Nephron (organoid): Measurements from ENCODE around the gene RAPGEF1.

Source experiments
- H3K27ac Mint-ChIP-seq, 3 experiments: 2 replicates each; pipeline ENCODE4 v1.8.0; 2020; ENCODE audit warnings: mixed read lengths in 3 of 3, mild to moderate bottlenecking in 2 of 3, moderate library complexity in 1 of 3
- H3K27me3 Mint-ChIP-seq: 2 replicates; pipeline ENCODE4 v1.8.0; 2021; ENCODE audit warnings: low read depth, mild to moderate bottlenecking, moderate library complexity, mixed read lengths
- H3K36me3 Mint-ChIP-seq: 2 replicates; pipeline ENCODE4 v1.8.0; 2020; ENCODE audit warnings: low read depth, mixed read lengths
- H3K4me1 Mint-ChIP-seq: 2 replicates; pipeline ENCODE4 v1.8.0; 2020; ENCODE audit warnings: mixed read lengths
- H3K4me3 Mint-ChIP-seq, 3 experiments: 2 replicates each; pipeline ENCODE4 v1.8.0; 2020; ENCODE audit warnings: mild to moderate bottlenecking in 3 of 3, mixed read lengths in 3 of 3, moderate library complexity in 2 of 3
- H3K9me3 Mint-ChIP-seq: 2 replicates; pipeline ENCODE4 v1.8.0; 2020; ENCODE audit warnings: mixed read lengths
- CTCF ChIP-seq, 3 experiments: fragments of 200-600 bp; sonication (generic); IDR thresholded peaks; one replicate each; pipeline ENCODE4 v1.5.0; 2021; ENCODE audit warnings: antibody characterized with exemption in 3 of 3; ENCODE audit not compliant: unreplicated experiment in 3 of 3

RAPGEF1 gene

GRCh38 chr9:131727184-131727759 lies 12.6 kb downstream of the RAPGEF1 start:
- H3K4me1 Mint-ChIP-seq: peaks cover 38% of the 10 kb centered on the region
- H3K36me3 Mint-ChIP-seq: peaks cover 15% of the 10 kb centered on the region
- no peak overlapping the region for H3K4me3 Mint-ChIP-seq
- peak overlapping the region; percentile 13 to 78 (median 56) for H3K27ac Mint-ChIP-seq
- TF ChIP-seq CTCF (IDR thresholded peaks at IDR 0.05; ENCODE audit: unreplicated experiment in 3 of 3): no peak
- no peaks in the 10 kb centered on the region for H3K27me3 Mint-ChIP-seq
- no peaks in the 10 kb centered on the region for H3K9me3 Mint-ChIP-seq

- TF ChIP-seq CTCF (IDR thresholded peaks at IDR 0.05; ENCODE audit: unreplicated experiment in 3 of 3): no peak
- Mint-ChIP-seq H3K27ac (no peak overlapping the region), H3K4me1 (peaks cover 40% of the 10 kb centered on the region), H3K4me3 (no peak overlapping the region), H3K36me3 (peaks cover 15% of the 10 kb centered on the region), H3K27me3 (no peaks in the 10 kb centered on the region), H3K9me3 (no peaks in the 10 kb centered on the region)
Measured at GRCh38 chr9:131724683-131725082, 15.2 kb downstream of the RAPGEF1 start.

GRCh38 chr9:131723632-131724031 lies 16.2 kb downstream of the RAPGEF1 start:
- Mint-ChIP-seq H3K9me3 (no peaks in the 10 kb centered on the region), H3K4me1 (peaks cover 36% of the 10 kb centered on the region)

GRCh38 chr9:131722255-131722654 lies 17.6 kb downstream of the RAPGEF1 start:
- Mint-ChIP-seq H3K9me3 (no peaks in the 10 kb centered on the region), H3K4me1 (peaks cover 22% of the 10 kb centered on the region), H3K4me3 (no peak overlapping the region), H3K36me3 (peaks cover 15% of the 10 kb centered on the region), H3K27ac (no peak overlapping the region), H3K27me3 (no peaks in the 10 kb centered on the region)
- TF ChIP-seq CTCF (IDR thresholded peaks at IDR 0.05; ENCODE audit: unreplicated experiment in 3 of 3): no peak

More at GRCh38 chr9:131723632-131724031, 16.2 kb downstream of the RAPGEF1 start:
- Mint-ChIP-seq H3K4me3 (no peak overlapping the region), H3K27ac (no peak overlapping the region), H3K27me3 (no peaks in the 10 kb centered on the region), H3K36me3 (peaks cover 15% of the 10 kb centered on the region)
- TF ChIP-seq CTCF (IDR thresholded peaks at IDR 0.05; ENCODE audit: unreplicated experiment in 3 of 3): no peak

- Mint-ChIP-seq H3K36me3 (peaks cover 15% of the 10 kb centered on the region), H3K9me3 (no peaks in the 10 kb centered on the region), H3K4me1 (peaks cover 18% of the 10 kb centered on the region), H3K27ac (peak overlapping the region; percentile 58 to 68 (median 59)), H3K4me3 (no peak overlapping the region), H3K27me3 (no peaks in the 10 kb centered on the region)
- TF ChIP-seq CTCF (IDR thresholded peaks at IDR 0.05; ENCODE audit: unreplicated experiment in 3 of 3): no peak
Measured at GRCh38 chr9:131721076-131721475, 18.8 kb downstream of the RAPGEF1 start.

GRCh38 chr9:131720330-131720729 lies 19.5 kb downstream of the RAPGEF1 start:
- Mint-ChIP-seq H3K27ac (no peak overlapping the region), H3K27me3 (no peaks in the 10 kb centered on the region), H3K4me3 (no peak overlapping the region), H3K9me3 (no peaks in the 10 kb centered on the region), H3K36me3 (peaks cover 14% of the 10 kb centered on the region), H3K4me1 (peaks cover 18% of the 10 kb centered on the region)
- TF ChIP-seq CTCF (IDR thresholded peaks at IDR 0.05; ENCODE audit: unreplicated experiment in 3 of 3): no peak
